Measurements from ENCODE around the gene PBX3. TPM values are rescaled to one million over a fixed set of nuclear protein-coding genes. Genes with fewer than 3 reads are reported as not detected.
A peak's percentile ranks its signal among the peaks of the same experiment; 100 is the strongest.
"Not testable (repeated sequence)": the region's sequence is repeated elsewhere in the genome, so short reads cannot be mapped to it uniquely, and the experiment has no call there.

The PBX3 gene
- total RNA-seq, 1 donor from 2014 or later, result 13.8 TPM

DNA sequence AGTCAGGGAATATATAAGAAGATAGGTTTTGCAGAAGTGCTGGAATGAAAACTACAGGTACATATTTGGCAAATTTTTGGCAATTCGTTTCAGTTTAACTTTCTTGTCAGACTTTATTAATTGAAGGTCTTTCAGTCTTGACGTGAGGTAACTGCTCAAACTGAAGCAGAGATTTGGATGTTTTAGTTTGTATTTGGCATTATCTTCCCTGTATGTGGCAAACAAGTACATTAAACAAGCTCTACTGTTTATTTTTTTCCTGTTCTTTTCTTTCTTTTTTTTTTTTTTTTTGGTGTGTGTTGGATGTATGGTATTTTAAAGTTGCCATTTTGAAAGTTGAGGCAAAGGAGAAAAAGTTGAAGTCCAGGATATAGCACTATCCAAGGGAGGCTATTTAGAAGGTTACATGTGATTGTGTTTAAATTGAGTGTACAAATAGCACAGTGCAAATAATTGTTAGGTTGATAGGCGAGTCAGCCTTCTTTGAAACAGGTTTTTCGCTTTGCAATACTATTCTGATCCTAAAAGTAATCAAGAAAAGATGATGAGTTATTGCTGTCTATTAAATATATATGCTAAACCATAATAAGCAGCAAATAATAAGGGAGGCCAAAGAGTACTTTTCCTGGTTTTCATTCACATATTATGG is 2.2 kb downstream of the PBX3 start:
- no peak for ATAC-seq

DNA sequence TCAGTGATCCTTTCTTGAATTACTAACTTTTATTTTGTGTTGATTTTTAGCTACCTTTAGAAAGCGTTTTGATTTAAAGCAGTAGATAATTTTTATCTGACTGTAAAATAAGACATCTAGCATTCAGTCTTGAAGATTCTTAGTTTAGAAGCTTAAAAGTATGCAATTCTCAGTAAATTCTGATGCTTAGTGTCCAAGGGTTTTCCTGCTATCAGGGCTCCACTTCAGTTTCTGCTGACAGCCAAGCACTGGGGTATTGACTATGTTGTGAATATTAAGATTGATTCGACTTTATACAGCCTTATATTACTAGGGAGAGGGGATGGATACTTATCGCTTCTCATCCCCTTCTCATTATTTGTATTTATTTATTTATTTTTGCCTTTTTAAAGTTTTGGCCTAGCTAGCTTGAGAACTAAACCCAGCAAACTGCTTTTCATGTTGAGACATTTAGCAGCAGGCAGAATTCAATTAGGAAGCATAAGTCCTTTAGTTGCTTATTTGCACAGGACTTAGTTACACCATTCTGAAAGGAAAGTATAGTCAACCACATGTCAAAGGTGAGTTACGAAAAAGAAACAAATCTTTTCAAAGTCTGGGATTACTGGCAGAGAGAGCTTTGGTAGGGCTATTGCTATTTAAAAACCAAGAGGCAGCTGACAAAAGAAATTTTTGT is 2.9 kb downstream of the PBX3 start:
- no peak for ATAC-seq

DNA sequence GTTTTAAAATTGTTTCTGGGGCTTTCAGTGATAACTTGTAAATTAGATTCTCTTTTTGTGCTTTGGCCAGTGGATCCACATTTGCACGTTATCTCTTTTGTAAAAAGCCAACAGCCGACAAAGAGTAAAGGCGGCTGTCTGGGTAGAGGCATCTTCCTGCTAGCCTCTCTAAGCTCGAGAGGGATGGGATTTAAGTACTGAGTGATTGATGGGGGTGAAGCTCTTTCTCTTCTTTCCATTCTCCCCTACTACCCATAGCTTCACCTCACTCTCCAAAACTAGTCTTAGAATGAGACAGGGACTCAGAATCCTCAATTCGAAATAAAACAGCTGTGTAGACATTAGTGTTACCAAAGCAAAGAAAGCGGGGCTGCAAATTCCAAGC is 3.4 kb downstream of the PBX3 start:
- no peak for ATAC-seq

DNA sequence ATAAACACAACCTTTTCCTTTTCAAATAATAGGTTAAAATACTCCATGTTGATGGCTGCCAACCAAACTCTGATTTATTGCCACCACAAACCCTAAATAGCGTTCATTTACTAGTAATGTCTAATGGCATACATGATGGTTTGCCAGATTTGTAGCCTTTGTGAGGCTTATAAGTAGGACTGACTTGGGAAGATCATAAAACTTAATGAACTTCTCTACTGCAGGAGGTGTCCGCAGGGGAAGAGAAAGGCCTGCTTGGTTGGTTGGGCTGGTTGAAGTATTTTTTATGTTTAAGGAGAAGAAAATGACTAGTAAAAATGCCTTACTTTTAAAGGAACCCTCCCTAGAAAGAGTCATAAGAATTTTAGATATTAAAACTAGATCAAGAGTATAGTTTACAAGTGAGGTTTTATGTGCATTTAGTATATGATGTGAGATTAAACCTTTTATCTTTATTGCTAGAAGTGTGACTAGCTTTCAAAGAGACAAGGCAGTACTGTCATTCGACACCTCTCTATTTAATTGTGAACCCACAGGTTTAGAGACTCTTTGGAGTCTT is 5.0 kb downstream of the PBX3 start:
- no peak for ATAC-seq

DNA sequence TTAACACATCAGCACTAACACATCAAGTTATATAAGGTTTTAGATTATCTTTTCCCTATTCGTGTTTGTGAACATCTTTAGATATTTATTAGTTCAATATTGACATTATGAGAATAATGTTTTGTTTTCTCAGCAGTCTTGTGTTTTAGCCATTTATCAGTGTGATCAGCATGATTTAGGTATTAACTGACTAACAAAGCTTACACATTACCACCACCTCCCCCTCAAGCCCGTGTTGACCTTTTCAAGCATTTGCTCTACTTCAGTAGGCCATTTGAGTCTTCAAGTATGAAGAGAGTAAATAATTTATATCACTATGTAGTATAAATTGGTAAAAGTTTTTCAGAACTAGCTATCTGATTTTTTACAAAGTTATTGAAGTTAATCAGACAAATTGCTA is 6.9 kb downstream of the PBX3 start:
- no peak for ATAC-seq

DNA sequence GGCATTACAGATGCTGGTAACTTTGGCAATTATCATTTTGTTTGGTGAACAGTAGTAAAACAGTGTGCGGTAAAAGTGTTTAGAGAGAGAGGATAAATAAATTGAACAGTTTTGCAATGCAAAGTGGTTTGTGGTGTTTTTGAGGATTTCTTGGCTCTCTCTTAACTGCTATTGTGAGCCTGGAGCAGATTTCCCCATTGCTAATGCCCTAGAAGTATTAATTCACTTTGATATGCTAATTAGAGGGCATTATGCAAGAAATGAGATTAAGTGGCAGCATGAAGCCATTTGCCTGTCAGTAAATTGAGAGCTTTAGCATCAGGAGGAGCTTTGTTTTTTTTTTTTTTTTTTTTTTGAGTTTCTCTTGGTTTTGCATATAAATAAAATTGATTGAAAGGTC is 8.2 kb downstream of the PBX3 start:
- ATAC-seq, result no peak

DNA sequence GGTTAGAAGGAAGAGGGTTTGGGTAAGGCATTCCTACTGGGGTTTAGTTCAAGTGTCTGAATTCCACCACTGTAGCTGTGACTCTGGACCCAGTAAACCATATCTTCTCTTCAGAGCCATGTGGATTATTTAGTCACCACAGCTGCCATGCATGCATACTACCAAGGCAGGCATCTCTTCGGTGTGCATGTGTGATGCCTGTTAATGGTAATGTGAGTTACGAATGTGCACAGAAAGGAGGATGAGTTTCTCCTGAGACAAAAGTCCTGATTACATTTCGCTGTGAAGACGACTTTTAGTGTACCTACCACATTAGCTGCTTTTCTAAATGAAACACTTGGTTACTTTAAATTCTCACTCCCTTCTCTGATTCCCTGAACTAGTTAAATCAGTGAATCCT is 9.3 kb downstream of the PBX3 start:
- ATAC-seq, result no peak

DNA sequence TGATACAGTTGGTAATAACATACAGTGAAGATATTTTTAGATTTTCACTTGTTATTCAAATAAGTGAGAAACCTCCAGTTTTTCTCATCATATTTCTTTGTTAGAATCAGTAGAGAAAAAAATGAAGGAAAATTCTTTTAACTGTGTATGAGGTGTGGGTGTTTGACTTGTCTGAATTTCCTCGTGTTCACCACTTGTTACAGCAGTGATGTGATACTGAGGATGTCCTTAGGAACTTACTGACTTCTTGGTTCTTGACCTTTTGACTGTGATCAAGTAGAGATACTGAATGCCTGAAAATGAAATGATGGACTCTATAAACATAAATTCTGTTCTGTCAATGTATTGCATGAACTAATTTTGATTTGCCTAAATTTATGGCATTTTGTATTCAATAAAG is 10.7 kb downstream of the PBX3 start:
- ATAC-seq, result no peak

DNA sequence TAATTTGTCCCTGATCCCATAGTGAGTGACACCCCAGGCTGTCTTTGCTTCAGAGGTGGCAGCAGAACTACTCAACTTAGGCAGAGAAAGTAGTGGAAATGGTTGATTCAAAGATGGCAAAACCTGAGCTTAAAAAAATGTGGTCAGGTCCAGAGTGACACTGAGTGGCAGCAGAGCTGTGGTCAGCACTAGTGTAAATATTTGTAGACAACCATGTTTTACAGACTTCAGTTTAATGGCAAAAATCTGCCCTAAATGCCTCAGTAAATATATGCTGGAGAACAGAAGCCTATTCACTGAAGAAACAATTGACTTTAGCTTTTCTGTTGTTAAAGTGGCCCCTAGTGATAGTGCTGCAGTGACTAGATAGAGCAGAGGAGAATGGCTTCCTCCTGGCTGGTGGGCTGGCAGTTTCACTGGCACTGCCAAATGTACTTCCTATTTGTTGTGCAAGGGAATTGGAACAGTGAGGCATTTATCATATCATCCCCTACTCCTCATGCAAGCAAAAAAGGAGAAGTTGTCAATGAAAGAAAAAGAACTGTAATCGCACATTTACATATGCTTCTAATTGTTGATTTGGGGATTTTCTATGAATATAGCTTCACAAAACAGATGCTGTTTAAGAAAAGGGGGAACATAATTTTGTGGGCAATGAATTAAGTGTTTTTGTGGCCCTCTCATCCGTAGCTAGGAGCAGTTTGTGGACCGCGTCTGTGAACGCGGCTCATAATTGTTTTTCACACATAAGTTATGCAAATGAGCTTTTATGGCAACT is 12.0 kb downstream of the PBX3 start:
- no peak for ATAC-seq

DNA sequence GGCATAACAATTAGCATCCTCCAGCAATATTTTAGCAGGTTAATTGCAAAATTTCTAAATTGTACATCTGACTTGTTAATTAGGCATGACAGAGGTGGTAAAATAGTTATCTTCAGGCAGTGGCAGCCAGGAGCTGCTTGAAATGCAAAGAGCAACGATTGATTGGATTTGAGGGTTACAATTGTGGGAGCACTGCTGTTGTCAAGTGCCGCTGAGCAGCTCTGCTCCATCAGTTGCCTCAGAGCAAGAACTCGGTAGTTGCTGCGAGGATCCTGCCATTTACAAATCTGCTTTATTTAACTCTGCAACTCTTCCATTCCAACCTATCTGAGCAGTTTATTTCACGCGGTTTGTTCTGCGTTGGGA is 12.6 kb downstream of the PBX3 start:
- no peak for ATAC-seq

DNA sequence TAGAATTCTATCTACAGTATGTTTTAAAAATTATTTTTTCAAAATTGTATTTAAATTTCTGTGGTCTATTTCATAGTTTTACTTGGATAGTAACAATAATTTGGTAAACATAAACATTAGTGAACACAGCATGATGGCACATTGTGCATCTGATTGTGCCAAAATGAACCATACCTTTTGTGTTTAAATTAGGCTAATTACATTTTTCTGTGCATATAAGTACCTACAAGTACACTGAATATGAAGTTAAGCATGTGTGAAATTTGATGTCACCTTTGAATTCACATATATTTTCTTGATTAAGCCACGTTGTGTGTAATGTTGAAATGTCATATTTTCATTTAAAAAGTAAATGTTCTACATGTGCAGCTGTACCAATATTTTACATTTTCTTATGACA is 13.4 kb downstream of the PBX3 start:
- ATAC-seq, result no peak

DNA sequence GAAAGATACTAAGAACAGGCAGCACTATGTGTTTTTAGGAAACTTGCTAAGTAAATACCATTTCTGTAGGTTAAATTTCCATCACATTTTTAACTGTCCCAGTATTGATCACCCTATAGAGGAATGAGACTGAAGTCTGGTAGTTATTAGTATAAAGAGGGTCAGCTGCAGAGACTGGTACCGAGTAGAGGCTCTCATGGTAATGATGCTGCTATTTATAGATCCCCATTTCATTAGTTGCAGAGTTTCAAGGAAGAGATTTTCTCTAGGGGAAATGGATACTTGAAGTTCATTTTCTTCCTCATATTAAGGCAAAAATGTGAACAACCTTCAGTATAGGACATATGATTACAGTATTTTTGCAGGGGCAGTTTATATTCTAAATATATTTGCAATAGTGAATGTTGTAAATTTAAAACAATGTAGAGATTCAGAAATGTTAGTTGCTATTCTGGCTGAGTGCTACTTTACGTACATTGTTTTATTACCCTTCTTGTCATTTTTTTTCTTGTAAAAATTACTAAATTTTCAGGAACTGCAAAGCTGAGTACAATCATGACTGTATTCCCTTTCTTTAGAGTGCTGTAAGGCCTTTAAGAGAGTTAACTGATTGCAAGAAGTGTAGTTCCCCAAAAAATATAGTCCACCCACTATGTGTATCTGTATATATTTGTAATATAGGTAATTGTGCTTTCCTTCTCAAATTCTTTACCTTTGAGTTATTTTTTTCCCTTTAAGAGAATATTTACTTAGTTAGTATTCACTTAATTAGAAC is 14.7 kb downstream of the PBX3 start:
- ATAC-seq, result no peak

DNA sequence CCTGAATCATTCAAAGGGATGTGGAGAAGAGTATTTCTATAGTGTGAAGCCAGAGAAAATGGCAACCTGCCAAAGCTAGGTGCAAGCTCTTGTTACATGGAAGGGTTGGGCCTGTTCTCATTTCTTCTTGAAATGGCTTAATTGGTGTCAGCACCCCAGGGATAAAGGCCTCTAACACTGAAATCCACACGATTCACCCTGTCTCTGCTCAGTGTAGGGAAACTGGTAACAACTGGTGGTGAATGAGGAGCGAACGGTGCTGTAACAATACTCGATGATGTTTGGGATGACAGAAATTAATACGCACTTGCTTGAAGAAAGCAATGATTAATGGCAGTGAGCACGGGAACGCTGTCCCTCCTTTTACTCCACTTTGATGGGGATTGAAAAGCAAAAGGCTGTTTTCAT is 16.2 kb downstream of the PBX3 start:
- peak; percentile 44 for ATAC-seq

DNA sequence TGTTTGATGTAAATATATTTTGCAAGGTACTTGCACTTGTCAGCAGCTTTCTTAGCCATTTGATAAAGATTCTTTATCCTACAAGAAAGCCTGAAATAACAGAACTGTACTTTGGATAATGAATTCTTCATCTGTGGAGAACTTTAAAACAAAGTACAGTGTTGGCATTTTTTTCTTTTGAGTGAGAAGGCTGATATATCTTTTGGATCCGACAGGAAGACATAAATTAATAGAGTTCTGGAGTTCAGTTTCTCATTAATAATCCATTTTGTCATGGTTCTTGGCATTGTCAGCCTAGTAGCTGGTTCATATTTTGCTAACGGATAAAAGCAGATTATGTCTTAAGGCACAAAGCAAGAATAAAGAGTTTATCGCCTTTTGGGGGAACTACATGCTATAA is 17.0 kb downstream of the PBX3 start:
- no peak for ATAC-seq

DNA sequence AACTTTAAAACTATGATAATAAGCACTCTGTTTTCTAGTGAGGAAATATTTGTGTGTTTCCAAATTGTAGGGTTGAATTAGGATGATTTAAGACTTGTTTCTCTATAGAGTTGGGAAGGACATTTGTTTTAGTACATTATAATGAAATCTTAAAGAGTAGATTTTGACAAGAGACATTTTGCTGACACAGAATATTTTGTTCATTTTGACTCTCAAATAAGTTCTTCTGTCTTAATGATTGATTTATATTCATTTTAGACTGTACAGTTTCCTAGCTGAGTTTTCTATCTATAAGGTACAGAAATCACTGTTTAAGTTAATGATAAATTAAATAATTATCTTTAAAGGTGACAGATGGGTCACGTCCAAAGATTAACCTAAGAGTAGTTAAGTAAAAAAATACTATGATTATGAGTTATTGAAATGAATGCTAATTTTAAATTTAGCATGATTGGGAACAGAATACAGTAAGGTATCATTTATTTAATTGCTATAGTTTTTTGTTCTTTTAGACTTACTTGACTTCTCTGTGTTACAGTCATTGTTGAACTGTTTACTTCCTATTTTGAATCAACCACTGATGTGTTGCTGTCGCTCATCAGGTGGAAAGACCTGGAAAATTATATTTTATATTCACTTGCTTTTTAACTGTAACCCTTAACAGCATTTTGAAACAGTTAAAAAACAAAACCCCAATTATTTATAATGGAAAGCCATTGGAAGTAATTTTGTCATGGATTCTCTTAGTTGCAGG is 19.5 kb downstream of the PBX3 start:
- ATAC-seq, result no peak

DNA sequence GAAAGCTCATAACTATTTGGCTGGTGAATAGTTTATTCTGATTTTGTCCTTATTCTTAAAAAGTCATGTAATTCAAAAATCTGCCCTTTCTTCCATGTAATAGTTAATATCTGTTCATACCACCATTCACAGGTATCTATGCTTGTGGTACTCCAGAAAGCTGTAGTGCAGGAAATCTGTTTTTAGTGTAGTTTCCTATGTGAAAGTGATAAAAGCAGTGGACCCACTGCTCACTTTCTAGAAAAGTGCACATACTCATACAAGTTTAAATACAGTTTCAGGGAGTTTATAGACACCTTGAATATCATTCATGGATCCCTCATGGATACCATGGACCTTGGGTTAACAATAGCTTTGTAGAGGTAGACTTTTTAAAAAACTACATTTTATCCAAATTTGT is 20.2 kb downstream of the PBX3 start:
- ATAC-seq, result no peak

DNA sequence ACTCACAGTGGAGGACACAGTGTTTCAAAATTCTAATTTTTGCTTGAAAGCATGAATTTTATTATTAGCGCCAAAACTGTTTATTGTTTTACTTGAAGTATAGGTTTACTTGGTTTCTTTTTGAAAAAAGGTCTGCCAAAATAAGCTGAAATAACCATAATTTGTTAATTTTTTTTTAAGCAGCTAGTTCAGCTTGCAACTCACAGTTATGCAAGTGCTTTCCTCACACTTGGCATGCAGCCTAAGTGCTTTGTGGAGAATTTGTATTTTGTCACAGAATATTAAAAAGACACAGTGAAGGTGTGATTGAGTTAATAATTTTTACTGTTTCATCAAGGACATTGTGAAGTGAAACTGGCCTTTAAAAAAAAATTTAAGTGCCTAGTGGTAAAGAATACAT is 21.6 kb downstream of the PBX3 start:
- ATAC-seq, result no peak

DNA sequence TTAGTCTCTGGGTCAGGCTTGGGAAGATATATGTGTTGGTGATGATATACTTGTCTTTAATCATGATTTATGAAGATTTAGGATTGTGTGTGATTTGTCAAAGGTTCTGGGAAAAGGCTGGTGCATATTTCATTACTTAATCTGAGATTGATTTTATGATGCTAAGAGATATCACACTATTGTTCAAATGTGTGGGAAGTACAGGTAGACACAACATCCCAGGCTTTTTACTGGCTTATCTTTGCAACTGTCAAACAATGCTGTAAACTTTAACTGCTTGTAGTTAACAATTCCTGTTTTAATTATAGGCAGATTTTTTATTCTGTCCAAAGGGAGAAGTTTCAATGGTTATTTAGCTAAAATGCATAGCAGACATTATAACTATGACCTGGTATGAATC is 23.9 kb downstream of the PBX3 start:
- no peak for ATAC-seq

DNA sequence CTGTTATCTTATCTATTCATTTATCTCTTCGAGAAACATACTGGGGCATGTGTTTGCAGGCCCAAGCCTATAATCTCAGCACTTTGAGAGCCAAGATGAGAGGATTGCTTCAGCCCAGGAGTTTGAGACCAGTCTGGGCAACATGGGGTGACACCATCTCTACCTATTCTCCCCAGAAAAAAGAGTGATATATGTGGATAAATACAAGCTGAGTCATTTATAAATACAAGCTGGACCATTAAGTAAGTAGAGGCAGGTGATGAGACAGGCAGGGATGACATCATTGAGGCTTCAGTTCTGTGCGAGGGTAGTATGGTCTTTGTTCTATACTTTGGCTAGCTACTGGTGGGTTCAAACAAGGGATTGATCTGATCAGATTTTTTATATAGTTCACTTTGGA is 25.6 kb downstream of the PBX3 start:
- ATAC-seq, result no peak

DNA sequence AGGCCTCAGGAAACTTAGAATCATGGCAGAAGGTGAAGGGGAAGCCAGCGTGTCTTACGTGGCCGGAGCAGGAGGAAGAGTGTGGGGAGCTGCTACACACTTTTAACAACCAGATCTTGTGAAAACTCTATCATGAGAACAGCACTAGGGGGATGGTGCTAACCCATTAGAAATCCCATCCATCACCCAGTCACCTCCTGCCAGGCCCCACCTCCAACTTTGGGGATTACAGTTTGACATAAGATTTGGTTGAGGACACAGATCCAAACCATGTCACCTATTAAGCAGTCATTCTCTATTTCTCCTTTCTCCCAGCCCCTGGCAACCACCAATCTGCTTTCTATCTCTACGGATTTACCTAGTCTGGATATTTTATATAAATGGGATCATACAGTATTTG is 26.9 kb downstream of the PBX3 start:
- no peak for ATAC-seq

DNA sequence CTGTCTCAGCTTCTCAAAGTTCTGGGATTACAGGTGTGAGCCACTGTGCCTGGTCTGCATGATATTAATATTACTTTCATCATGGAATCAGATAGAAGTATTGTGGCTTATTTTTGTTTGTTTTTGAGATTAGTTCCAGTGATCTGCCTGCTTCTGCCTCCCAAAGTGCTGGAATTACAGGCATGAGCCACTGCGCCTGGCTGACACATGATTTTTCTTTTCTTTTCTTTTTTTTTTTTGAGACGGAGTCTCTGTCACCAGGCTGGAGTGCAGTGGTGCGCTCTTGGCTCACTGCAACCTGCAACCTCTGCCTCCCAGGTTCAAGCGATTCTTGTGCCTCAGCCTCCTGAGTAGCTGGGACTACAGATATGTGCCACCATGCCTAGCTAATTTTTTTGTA is 29.6 kb downstream of the PBX3 start:
- ATAC-seq, result not testable (repeated sequence)

DNA sequence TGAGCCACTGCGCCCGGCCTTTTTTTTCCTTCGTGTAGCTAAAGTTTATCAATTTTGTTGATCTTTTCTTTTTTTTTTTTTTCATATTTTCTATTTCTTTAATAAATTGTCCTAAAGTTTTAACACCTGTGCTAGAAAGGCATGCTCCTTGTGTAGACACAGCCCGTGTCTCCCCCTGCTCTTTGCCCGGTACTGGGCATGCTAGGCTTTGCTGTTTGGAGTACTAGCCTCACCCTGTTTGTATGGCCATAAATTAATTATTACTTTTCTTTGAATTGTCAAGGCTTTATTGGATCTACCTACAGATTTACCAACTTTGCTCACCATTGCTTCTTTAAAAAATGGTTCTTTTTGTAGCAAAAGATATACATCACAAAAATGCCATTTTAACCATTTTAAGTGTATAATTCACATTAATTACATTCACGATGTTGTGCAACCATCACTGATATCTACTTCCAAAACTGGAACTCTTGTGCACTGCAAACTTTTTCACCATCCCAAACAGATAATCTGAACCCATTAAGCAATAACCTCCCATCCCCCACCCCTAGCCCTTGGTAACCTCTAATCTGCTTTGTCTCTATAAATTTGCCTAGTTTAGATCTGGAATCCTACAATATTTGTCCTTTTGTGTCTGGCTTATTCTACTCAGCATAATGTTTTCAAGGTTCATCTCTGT is 31.5 kb downstream of the PBX3 start:
- ATAC-seq, result not testable (repeated sequence)
